ENCODE results near the gene ESAM.
A peak's percentile ranks its signal among the peaks of the same experiment; 100 is the strongest.

Gene ESAM

GRCh38 chr11:124752471-124753102 lies 9.5 kb downstream of the ESAM start:
- no peak for DNase-seq (ENCODE audit: low read depth)

DNA sequence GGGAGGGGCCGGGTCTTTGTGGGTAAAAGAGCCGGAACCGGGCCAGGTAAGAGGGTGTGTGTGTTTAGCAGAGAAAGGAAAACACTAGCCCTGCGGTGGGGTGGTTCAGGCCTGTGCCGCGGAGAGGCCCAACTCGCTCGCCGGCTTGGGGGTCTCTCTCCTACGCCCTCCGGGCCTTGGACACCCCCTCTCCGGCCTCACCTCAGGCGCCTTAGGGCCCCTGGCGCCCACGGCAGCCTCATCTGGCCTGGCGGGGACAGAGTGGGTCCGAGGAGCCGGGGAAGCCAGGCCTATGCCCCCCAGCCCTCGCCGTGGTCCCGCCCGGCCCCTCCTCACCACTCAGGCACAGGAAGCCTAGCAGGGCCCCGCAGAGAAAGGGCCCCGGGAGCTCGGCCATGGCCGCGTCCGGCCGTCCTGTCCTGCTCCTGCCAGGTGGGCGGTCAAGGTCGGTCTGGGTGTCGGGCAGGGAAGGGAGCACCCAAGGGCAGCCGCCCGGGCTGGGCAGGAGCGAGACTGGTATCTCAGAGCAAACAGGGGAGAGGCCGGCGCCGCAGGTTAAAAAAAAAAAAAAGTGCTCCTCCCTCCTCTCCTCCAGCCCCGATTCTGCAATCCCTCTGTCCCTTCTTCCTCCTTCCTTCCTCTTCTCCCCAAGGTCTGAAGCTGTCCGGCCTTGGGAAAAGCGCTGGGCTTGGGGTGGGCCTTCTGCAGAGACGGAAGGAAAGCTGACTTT lies 10.2 kb downstream of the ESAM start, which contains the start of gene VSIG2:
Gene VSIG2 (minus strand): TSS at position 515 of the 730 bp plus-strand sequence. CDS start 118 bp downstream, at position 397.
- DNase-seq (ENCODE audit: low read depth): no peak

- no peak for DNase-seq (ENCODE audit: low read depth)
Measured at GRCh38 chr11:124751391-124751740, 10.7 kb downstream of the ESAM start.

DNA sequence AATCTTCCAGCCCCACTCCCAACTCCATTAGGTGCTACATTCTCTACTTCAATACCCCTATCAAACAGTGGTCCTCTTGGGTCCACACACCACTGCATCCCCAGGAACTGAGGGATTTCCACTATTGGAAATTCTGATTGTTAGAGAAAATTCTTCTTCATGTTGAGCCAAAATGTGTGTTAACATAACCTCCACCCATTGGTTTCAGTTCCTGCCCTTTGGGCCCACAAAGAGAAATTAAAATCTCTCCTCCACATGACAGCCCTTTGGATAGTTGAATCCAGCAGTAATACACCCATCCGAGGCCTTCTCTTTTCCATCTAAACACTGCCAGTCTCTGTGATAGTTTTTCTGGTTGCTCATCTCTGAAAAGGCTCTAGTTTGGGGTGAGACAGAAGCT lies 12.2 kb downstream of the ESAM start:
- no peak for DNase-seq (ENCODE audit: low read depth)

- no peak for DNase-seq (ENCODE audit: low read depth)
Measured at GRCh38 chr11:124748481-124749343, 13.4 kb downstream of the ESAM start.

DNA sequence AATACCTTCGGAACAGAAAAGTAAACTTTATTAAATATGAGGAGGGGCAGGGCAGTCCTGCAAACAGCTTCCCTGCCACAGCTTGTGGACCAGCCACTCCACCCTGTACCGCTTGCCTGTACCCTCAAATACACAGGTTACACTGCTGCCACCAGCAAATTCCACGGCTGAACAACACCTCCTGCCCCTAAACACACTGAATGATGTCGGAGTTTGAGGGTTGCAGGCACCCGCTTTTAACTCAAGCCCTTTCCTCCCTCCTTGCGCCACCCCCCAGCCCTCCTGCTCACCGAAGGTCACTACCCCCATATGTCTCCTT lies 14.0 kb downstream of the ESAM start:
- DNase-seq (ENCODE audit: low read depth): no peak

DNA sequence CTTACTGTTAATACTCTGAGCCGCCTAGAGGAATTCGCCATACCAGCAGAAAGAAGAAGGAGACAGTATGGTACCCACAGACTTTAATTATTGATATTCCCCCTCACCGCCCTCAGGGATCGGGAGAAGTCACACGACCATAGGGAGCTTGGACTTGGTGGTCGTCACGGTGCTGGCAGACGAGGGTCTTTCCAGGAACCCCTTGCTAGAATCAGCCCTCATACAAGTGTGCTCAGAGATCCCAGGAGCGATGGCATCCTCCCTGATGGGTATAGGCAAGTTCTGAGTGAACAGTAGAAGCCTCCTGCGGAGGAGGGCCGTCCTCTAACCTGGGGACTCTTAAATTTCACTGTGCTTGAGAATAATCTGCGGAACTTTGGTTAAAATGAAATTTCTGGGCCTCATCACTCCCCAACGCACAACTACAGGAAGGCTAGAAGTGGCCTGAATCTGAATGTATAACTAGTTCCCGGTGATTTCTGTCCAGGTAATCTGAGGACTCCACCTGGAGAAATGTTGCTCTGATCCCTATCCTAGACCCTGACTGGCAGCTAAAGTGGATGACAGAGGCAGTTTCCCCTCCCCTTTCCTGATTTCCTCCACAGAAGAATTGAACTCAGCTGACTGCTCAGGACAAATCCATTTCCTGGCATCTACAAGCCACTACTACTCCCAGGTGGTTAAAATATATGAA lies 14.5 kb downstream of the ESAM start:
- DNase-seq (ENCODE audit: low read depth): no peak

GRCh38 chr11:124746621-124747243 lies 15.4 kb downstream of the ESAM start:
- DNase-seq (ENCODE audit: low read depth): peak; percentile 68

DNA sequence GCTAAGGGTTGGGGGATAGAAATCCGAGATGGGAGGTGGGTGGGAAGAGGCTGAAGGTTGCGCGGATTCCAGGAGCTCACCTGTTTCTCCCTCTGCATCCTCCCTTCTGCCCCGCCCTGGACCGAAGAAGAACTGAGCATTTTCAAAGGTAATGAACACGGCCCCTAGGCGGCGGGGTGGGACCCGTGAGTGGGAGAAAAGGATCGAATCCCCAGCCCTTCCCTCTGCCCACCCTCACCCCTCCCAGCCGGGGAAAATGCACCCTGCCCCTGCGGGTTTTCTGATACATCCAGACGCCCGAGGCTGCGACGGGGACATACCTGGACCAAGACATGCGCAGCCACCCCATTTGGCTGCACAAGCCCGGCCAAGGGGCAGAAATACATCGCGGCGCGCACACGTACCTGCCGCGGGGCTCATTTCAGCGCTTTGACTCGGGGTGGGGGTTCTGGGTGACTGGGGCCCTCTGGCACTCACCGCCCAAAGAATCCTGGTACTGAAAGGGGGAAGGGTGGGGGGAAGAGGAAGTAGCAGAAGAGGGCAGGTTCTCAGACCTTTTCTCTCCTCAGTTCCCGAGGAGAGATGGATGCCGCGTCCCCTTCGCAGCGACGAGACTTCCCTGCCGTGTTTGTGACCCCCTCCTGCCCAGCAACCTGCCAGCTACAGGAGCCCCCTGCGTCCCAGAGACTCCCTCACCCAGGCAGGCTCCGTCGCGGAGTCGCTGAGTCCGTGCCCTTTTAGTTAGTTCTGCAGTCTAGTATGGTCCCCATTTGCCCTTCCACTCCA lies 16.1 kb downstream of the ESAM start:
- DNase-seq (ENCODE audit: low read depth): peak; percentile 19

GRCh38 chr11:124745270-124745834 lies 16.7 kb downstream of the ESAM start:
- no peak for DNase-seq (ENCODE audit: low read depth)

DNA sequence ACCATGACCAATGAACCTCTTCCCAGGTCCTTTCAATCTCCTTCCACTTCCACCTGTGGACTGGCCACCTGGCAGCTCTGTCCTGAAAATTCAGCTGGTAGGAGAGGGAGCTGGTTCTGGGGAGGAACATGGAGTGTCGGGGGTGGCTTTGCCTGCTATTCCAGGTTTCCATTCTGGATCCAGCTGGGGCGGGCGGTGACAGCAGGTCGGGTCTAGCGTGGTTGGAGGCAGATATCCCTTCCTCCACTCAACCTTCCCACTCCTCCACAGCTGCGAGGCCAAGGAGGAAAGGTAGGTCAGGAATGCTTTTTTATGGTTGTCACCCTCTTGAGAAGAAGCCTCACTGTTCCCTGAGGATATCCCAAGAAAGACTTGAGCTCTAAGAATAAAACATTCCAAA lies 19.0 kb downstream of the ESAM start:
- DNase-seq (ENCODE audit: low read depth): no peak

GRCh38 chr11:124742555-124742954 lies 19.5 kb downstream of the ESAM start:
- no peak for DNase-seq (ENCODE audit: low read depth)

GRCh38 chr11:124740277-124740882 lies 21.7 kb downstream of the ESAM start:
- DNase-seq (ENCODE audit: low read depth): peak; percentile 44

GRCh38 chr11:124739479-124740276 lies 22.4 kb downstream of the ESAM start, which contains the start of gene NRGN:
Gene NRGN, plus strand, starts transcription at chr11:124739942. Its CDS starts 143 bp downstream, at chr11:124740085.
- peak; percentile 77 for DNase-seq (ENCODE audit: low read depth)

DNA sequence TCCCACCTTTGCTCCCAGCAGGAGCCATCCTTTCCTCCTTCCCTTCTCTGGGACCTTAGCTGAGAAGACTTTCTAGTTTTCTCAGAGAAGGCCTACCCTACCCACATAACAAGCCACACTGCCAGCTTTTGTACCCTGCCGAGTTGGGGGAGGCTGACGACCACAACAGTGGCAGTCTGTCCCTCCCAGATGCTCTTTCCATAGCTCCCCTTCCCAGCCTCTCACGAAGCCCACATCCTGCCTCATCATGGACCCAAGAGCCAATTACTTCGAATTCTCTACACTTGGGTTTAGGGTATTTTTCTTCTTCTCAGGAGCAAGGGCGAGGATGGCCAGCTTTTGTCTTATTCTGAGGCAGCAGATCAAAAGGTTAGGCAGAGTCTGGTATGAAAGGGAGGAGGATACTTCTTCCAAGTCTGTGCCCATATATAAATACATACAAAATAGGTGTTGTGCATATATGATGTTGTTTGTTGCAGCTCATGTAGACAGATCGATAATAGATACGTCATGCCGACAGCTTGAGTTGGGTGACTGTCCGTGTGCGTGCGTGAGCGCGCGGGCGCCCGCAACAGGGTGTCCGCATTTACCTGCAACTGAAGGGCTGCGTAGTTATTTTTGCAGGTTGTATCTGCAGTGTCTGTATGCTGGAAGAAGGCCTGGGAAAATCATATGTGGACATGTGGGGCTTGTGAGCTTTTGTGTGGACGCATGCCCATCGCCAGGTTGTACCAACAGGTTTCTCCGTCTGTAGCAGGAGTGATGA lies 23.2 kb downstream of the ESAM start:
- no peak for DNase-seq (ENCODE audit: low read depth)

DNA sequence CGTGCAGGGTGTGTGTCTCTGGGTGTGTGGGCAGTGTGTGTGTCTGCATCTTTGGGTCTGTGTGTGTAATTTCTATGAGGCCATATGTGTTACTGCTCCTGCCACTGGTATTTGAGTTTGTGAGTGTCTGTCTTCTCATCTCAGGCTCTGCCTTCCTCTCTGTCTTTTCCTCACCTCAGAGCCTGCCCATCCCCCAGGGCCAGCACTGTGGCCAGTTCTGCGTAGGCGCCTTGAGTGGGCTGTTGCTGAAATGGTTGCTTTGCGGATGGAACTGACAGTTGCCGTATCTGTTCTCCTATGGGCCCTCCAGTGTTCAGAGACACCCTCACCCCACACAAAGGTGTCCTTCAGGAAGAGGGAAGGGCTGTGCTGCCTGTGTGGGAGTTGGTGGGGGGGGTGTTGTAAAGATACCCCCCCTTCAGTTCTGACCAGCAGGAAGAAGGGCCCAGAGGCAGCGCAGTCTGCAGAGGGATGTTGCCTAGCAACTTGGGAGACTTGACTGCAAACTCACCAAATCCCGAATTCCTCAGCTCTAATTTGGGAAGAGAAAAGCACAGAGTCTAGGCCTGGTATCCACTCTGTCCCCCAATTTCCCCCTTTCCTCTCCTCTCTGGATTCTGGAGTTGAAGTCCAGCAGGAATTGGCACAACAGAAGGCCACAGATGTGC lies 24.3 kb downstream of the ESAM start:
- DNase-seq (ENCODE audit: low read depth): no peak

GRCh38 chr11:124736736-124737135 lies 25.4 kb downstream of the ESAM start:
- DNase-seq (ENCODE audit: low read depth): no peak

DNA sequence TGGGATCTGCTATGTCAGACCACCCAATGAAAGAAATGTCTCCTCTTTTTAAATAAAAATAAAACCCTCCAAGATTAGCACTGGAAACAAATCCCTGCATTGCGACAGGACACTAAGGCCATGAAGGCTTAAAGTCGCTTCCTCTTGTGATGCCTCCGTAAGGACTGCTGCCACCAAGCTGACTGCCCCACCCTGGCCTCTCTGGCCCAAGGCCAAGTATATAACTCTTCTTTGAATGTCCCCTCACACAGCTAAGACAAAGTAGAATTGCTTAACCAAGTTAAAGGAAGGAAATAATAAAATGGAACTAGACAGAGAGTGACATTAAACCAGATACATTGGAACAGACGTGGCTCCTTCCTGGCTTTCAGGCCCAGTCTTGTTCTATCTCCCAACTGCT lies 29.9 kb downstream of the ESAM start:
- no peak for DNase-seq (ENCODE audit: low read depth)

Data from activated T-cell treated with anti-CD3 and anti-CD28 coated beads for 1 hour (primary cell).